ENCODE measurements around the gene PDE4B. TPM values are rescaled to one million over a fixed set of nuclear protein-coding genes. Genes with fewer than 3 reads are reported as not detected.

PDE4B gene
- total and polyA plus RNA-seq, 2 of the 13 experiments (the other 11 are each of a cell fraction or from before 2014, with no cell fraction given): not detected

DNA sequence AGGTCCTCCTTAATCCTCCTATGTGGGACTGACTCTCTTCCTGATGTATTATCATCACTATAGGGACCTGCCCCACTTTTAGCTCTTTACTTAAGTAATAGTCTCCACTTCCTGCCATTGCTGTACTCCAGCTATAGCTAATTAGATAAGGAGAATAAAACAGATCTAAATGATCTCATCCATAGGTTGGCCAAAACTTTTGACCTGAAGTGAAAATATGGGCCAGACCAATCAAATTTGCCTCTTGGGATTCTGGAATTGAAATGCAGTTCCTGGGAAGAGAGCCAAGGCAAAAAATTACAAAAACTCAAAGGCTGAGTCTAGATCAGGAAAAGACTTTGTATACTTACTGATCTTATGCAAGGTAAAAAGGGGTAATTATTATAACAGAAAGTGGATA lies 36.1 kb upstream of the PDE4B start:
- Histone ChIP-seq H3K4me2 (ENCODE audit: low read depth, low read length) (no peak overlapping the region), H3K9ac (ENCODE audit: insufficient read depth, low read depth, low read length) (no peak overlapping the region), H3K9me3 (ENCODE audit: low read length) (no peaks in the 10 kb centered on the region), H3K4me1 (ENCODE audit: insufficient read depth, low read length) (no peaks in the 10 kb centered on the region), H3K4me3 (replicated peaks in 1 of 3; ENCODE audit: insufficient read depth in 1 of 3, low read depth in 2 of 3, low read length in 3 of 3) (no peak overlapping the region), H4K20me1 (ENCODE audit: insufficient read depth, low read length) (no peaks in the 10 kb centered on the region), H3K79me2 (ENCODE audit: insufficient read depth, low read length) (no peaks in the 10 kb centered on the region), H3K27me3 (ENCODE audit: control insufficient read depth in 1 of 2, insufficient read depth in 2 of 2, low read length in 2 of 2) (no peaks in the 10 kb centered on the region), H2AFZ (ENCODE audit: low read length) (no peak overlapping the region), H3K27ac (ENCODE audit: extremely low read length, insufficient read depth, low read length) (no peak overlapping the region), H3K36me3 (replicated peaks in 1 of 2; ENCODE audit: control insufficient read depth in 1 of 2, insufficient read depth in 2 of 2, low read length in 2 of 2) (no peaks in the 10 kb centered on the region)
- TF ChIP-seq REPIN1 (CRISPR knock-in tag; IDR thresholded peaks at IDR 0.05; ENCODE audit: borderline replicate concordance, low read depth) (no peak), SETDB1 (CRISPR knock-in tag; IDR thresholded peaks at IDR 0.05; ENCODE audit: borderline replicate concordance) (no peak)
- in situ Hi-C loops (cut with HindIII; ENCODE audit: extremely low pct_ligation_motif_present, low pct_unique_long_range_greater_than_20kb): no loop called here
- ChIA-PET CTCF (ENCODE audit: low intra/inter-chr PET ratio, low total read pairs) (no interaction called here), POLR2A (no interaction called here)
- no TSS peak for BruUV-seq (replicated peaks)
- intact Hi-C loops (cut with micrococcal nuclease; ENCODE audit: unreplicated experiment): no loop called here
- DNase-seq (ENCODE audit: low spot score) (no peak), FAIRE-seq (no peak), ATAC-seq (no peak)

DNA sequence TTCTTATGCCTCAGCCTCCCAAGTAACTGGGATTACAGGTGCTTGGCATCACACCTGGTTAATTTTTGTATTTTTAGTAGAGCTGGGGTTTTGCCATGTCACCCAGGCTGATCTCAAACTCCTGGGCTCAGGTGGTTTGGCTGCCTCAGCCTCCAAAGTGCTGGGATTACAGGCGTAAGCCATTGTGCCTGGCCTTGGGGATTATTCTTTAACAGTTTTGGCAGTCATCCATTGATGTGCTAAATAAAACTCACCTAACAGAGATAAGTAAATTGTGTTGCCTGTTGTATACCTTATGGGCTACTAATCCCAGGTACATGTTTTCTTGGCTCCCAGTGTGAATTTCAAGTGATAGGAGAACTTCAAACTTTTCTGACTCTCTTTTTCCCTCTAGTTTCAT lies 35.2 kb upstream of the PDE4B start:
- POLR2A ChIA-PET: no interaction called here
- H3K27me3 ChIP-seq (ENCODE audit: control insufficient read depth in 1 of 2, insufficient read depth in 2 of 2, low read length in 2 of 2): no peaks in the 10 kb centered on the region
- H4K20me1 ChIP-seq (ENCODE audit: insufficient read depth, low read length): no peaks in the 10 kb centered on the region
- ATAC-seq: no peak
- no TSS peak for BruUV-seq (replicated peaks)
- no peak overlapping the region for H3K9ac ChIP-seq (ENCODE audit: insufficient read depth, low read depth, low read length)
- H3K36me3 ChIP-seq (replicated peaks in 1 of 2; ENCODE audit: control insufficient read depth in 1 of 2, insufficient read depth in 2 of 2, low read length in 2 of 2): no peaks in the 10 kb centered on the region
- in situ Hi-C loops (cut with HindIII; ENCODE audit: extremely low pct_ligation_motif_present, low pct_unique_long_range_greater_than_20kb): no loop called here
- no peaks in the 10 kb centered on the region for H3K9me3 ChIP-seq (ENCODE audit: low read length)
- TF ChIP-seq POLR2G (IDR thresholded peaks at IDR 0.05; ENCODE audit: low read depth, low read length) (no peak), ZNF598 (CRISPR knock-in tag; IDR thresholded peaks at IDR 0.05; ENCODE audit: borderline replicate concordance) (no peak), TBL1XR1 (IDR thresholded peaks at IDR 0.05; ENCODE audit: borderline replicate concordance, low read length, partially characterized antibody) (no peak), MTA1 (CRISPR knock-in tag; IDR thresholded peaks at IDR 0.05; ENCODE audit: borderline replicate concordance) (no peak), KAT7 (CRISPR knock-in tag; IDR thresholded peaks at IDR 0.05; ENCODE audit: borderline replicate concordance) (no peak), ZNF790 (CRISPR knock-in tag; IDR thresholded peaks at IDR 0.05; ENCODE audit: borderline replicate concordance) (no peak), ZNF510 (CRISPR knock-in tag; IDR thresholded peaks at IDR 0.05; ENCODE audit: low read depth) (no peak), IRF2 (CRISPR knock-in tag; IDR thresholded peaks at IDR 0.05) (no peak), ZNF230 (CRISPR knock-in tag; IDR thresholded peaks at IDR 0.05) (no peak), SAP130 (CRISPR knock-in tag; IDR thresholded peaks at IDR 0.05; ENCODE audit: low read depth) (no peak), ZNF225 (CRISPR knock-in tag; IDR thresholded peaks at IDR 0.05) (no peak), NR1H2 (CRISPR knock-in tag; IDR thresholded peaks at IDR 0.05; ENCODE audit: borderline replicate concordance, low read depth) (no peak), EEA1 (CRISPR knock-in tag; IDR thresholded peaks at IDR 0.05; ENCODE audit: borderline replicate concordance) (no peak), ZKSCAN8 (CRISPR knock-in tag; IDR thresholded peaks at IDR 0.05; ENCODE audit: borderline replicate concordance) (no peak), ZNF703 (CRISPR knock-in tag; IDR thresholded peaks at IDR 0.05; ENCODE audit: borderline replicate concordance) (no peak)
- 40% methylated on average over 1 of the region's 1 CpG for WGBS (ENCODE audit: low lambda C conversion rate)
- H3K79me2 ChIP-seq (ENCODE audit: insufficient read depth, low read length): no peaks in the 10 kb centered on the region
- FAIRE-seq: no peak
- no peak overlapping the region for H3K27ac ChIP-seq (ENCODE audit: extremely low read length, insufficient read depth, low read length)
- H3K4me3 ChIP-seq (replicated peaks in 1 of 3; ENCODE audit: insufficient read depth in 1 of 3, low read depth in 2 of 3, low read length in 3 of 3): no peak overlapping the region
- no peak overlapping the region for H2AFZ ChIP-seq (ENCODE audit: low read length)
- intact Hi-C loops (cut with micrococcal nuclease; ENCODE audit: unreplicated experiment): no loop called here
- CTCF ChIA-PET (ENCODE audit: low intra/inter-chr PET ratio, low total read pairs): no interaction called here
- DNase-seq (ENCODE audit: low spot score): no peak
- H3K4me2 ChIP-seq (ENCODE audit: low read depth, low read length): no peak overlapping the region
- H3K4me1 ChIP-seq (ENCODE audit: insufficient read depth, low read length): no peaks in the 10 kb centered on the region

All from HepG2 (cell line).